ENCODE data around the gene SNRPB. TPM values are rescaled to one million over a fixed set of nuclear protein-coding genes. Genes with fewer than 3 reads are reported as not detected.

The SNRPB gene
- total and polyA plus RNA-seq, 2 of the 13 experiments (the other 11 are each of a cell fraction or from before 2014, with no cell fraction given): 473 to 844 TPM

DNA sequence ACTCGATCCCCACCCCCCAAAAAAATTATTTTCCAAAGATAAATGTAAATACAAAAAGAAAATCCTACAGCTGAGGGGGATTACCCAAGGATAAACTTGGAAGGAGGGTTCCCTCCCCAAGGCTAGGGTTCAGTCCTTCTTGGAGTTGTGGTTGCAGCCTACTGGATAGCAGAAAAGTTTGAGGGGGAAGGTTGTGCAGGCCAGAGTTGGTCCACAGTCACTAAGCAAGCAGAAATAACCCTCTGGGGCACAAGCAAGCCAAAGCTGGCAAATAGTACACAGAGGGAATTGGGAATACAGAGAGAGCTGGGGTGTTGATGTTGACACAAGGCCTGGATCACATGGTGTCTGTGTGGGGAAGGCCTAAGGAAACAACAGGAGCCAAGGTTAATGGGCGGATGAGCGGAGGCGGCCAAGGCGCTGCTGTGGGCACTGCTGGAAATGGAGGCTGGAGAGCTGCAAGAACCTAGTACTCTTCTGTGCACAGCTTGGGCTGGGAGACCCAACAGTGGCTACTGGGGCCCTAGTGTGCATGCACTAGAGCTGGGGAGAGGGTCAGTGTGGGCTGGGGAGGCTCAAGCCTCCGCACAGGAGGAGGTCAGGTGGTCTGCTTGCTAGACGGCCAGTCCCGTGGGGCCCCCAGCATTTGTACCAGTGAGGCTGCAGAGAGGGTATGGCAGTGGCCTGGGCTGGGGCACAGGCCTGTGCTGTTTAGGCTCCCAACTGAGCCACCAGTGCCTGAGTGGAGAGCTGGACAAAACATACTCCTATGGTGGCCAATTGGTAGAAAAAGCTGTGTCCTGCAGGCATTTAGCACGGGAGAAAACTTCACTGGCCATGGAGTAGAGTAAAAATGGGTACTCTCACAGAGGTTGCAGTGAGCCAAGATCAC lies 5.5 kb upstream of the SNRPB start (continued):
- TF ChIP-seq, protein P1, sequence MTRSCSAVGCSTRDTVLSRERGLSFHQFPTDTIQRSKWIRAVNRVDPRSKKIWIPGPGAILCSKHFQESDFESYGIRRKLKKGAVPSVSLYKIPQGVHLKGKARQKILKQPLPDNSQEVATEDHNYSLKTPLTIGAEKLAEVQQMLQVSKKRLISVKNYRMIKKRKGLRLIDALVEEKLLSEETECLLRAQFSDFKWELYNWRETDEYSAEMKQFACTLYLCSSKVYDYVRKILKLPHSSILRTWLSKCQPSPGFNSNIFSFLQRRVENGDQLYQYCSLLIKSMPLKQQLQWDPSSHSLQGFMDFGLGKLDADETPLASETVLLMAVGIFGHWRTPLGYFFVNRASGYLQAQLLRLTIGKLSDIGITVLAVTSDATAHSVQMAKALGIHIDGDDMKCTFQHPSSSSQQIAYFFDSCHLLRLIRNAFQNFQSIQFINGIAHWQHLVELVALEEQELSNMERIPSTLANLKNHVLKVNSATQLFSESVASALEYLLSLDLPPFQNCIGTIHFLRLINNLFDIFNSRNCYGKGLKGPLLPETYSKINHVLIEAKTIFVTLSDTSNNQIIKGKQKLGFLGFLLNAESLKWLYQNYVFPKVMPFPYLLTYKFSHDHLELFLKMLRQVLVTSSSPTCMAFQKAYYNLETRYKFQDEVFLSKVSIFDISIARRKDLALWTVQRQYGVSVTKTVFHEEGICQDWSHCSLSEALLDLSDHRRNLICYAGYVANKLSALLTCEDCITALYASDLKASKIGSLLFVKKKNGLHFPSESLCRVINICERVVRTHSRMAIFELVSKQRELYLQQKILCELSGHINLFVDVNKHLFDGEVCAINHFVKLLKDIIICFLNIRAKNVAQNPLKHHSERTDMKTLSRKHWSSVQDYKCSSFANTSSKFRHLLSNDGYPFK (CRISPR knock-in tag; IDR thresholded peaks at IDR 0.05; ENCODE audit: borderline replicate concordance): peak; percentile 88
- no peak for TF ChIP-seq CENPX (CRISPR knock-in tag; IDR thresholded peaks at IDR 0.05)
- TF ChIP-seq YEATS2 (CRISPR knock-in tag; IDR thresholded peaks at IDR 0.05; ENCODE audit: borderline replicate concordance): peak; percentile 84
- TF ChIP-seq ZNF225 (CRISPR knock-in tag; IDR thresholded peaks at IDR 0.05): peak; percentile 94
- no peak for TF ChIP-seq NCOR1 (IDR thresholded peaks at IDR 0.05; ENCODE audit: borderline replicate concordance, low read length)
- TF ChIP-seq ARHGAP35 (CRISPR knock-in tag; IDR thresholded peaks at IDR 0.05; ENCODE audit: borderline replicate concordance): peak; percentile 19; the same call in 1 of the 2 replicates
- TF ChIP-seq MAFK (conservative IDR thresholded peaks at IDR 0.05 in 1 of 2, IDR thresholded peaks at IDR 0.05 in 1 of 2; ENCODE audit: low read length in 2 of 2): no peak
- TF ChIP-seq ZBTB42 (CRISPR knock-in tag; IDR thresholded peaks at IDR 0.05): peak; percentile 60; the same call in 1 of the 2 replicates
- TF ChIP-seq, protein P2, sequence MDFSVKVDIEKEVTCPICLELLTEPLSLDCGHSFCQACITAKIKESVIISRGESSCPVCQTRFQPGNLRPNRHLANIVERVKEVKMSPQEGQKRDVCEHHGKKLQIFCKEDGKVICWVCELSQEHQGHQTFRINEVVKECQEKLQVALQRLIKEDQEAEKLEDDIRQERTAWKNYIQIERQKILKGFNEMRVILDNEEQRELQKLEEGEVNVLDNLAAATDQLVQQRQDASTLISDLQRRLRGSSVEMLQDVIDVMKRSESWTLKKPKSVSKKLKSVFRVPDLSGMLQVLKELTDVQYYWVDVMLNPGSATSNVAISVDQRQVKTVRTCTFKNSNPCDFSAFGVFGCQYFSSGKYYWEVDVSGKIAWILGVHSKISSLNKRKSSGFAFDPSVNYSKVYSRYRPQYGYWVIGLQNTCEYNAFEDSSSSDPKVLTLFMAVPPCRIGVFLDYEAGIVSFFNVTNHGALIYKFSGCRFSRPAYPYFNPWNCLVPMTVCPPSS (IDR thresholded peaks at IDR 0.05): no peak
- TF ChIP-seq XRCC5 (optimal IDR thresholded peaks at IDR 0.05; ENCODE audit: low read length): no peak
- TF ChIP-seq CBFB (CRISPR knock-in tag; IDR thresholded peaks at IDR 0.05): peak; percentile 48; the same call in 1 of the 2 replicates
- TF ChIP-seq, protein P3, sequence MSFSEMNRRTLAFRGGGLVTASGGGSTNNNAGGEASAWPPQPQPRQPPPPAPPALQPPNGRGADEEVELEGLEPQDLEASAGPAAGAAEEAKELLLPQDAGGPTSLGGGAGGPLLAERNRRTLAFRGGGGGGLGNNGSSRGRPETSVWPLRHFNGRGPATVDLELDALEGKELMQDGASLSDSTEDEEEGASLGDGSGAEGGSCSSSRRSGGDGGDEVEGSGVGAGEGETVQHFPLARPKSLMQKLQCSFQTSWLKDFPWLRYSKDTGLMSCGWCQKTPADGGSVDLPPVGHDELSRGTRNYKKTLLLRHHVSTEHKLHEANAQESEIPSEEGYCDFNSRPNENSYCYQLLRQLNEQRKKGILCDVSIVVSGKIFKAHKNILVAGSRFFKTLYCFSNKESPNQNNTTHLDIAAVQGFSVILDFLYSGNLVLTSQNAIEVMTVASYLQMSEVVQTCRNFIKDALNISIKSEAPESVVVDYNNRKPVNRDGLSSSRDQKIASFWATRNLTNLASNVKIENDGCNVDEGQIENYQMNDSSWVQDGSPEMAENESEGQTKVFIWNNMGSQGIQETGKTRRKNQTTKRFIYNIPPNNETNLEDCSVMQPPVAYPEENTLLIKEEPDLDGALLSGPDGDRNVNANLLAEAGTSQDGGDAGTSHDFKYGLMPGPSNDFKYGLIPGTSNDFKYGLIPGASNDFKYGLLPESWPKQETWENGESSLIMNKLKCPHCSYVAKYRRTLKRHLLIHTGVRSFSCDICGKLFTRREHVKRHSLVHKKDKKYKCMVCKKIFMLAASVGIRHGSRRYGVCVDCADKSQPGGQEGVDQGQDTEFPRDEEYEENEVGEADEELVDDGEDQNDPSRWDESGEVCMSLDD (CRISPR knock-in tag; IDR thresholded peaks at IDR 0.05; ENCODE audit: borderline replicate concordance): no peak; the same call in 1 of the 2 replicates
- TF ChIP-seq RCOR2 (CRISPR knock-in tag; IDR thresholded peaks at IDR 0.05): no peak; the same call in 1 of the 2 replicates
- TF ChIP-seq, protein P4, sequence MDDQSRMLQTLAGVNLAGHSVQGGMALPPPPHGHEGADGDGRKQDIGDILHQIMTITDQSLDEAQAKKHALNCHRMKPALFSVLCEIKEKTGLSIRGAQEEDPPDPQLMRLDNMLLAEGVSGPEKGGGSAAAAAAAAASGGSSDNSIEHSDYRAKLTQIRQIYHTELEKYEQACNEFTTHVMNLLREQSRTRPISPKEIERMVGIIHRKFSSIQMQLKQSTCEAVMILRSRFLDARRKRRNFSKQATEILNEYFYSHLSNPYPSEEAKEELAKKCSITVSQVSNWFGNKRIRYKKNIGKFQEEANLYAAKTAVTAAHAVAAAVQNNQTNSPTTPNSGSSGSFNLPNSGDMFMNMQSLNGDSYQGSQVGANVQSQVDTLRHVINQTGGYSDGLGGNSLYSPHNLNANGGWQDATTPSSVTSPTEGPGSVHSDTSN (CRISPR knock-in tag; IDR thresholded peaks at IDR 0.05; ENCODE audit: borderline replicate concordance): no peak
- peak; percentile 71; the same call in 1 of the 2 replicates for TF ChIP-seq ZNF556 (CRISPR knock-in tag; IDR thresholded peaks at IDR 0.05; ENCODE audit: borderline replicate concordance)
- TF ChIP-seq RFX3 (CRISPR knock-in tag; IDR thresholded peaks at IDR 0.05): no peak
- TF ChIP-seq, protein P5, sequence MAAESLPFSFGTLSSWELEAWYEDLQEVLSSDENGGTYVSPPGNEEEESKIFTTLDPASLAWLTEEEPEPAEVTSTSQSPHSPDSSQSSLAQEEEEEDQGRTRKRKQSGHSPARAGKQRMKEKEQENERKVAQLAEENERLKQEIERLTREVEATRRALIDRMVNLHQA (CRISPR knock-in tag; IDR thresholded peaks at IDR 0.05): no peak
- TF ChIP-seq RNF2 (conservative IDR thresholded peaks at IDR 0.05; ENCODE audit: low read depth): no peak
- TF ChIP-seq PITX1 (CRISPR knock-in tag; IDR thresholded peaks at IDR 0.05): peak; percentile 88
- TF ChIP-seq MTA1 (CRISPR knock-in tag; IDR thresholded peaks at IDR 0.05; ENCODE audit: borderline replicate concordance): peak; percentile 82
